Calu3 (cell line): ENCODE measurements around the gene GALNS. TPM values are rescaled to one million over a fixed set of nuclear protein-coding genes. Genes with fewer than 3 reads are reported as not detected.

Experiments used
- BruUV-seq: library from RNA; stranded (reverse); fragments of 400-500 nt; replicated peaks from 2 replicates; lab custom pipeline; 2021; lab: Mats Ljungman, UMichigan
- CTCF ChIA-PET: fragments of 300-600 bp; sonication (Branson Sonifier 250); formaldehyde crosslinking; loops from one replicate; lab custom pipeline; 2022; ENCODE audit warnings: antibody characterized with exemption; lab: Charles Lee
- DNase-seq: peaks from one replicate; pipeline ENCODE4 v3.0.0; 2022
- H3K27ac Mint-ChIP-seq: one replicate; pipeline ENCODE4 v1.8.0; 2022; ENCODE audit warnings: mixed read lengths; ENCODE audit not compliant: unreplicated experiment
- H3K27me3 Mint-ChIP-seq: one replicate; pipeline ENCODE4 v1.8.0; 2022; ENCODE audit warnings: mixed read lengths; ENCODE audit not compliant: unreplicated experiment
- H3K36me3 Mint-ChIP-seq: one replicate; pipeline ENCODE4 v1.8.0; 2022; ENCODE audit warnings: mild to moderate bottlenecking, moderate library complexity, mixed read lengths; ENCODE audit not compliant: insufficient read depth, unreplicated experiment
- H3K4me1 Mint-ChIP-seq: one replicate; pipeline ENCODE4 v1.8.0; 2022; ENCODE audit warnings: mild to moderate bottlenecking, low read depth, mixed read lengths; ENCODE audit not compliant: unreplicated experiment
- H3K4me3 Mint-ChIP-seq: one replicate; pipeline ENCODE4 v1.8.0; 2022; ENCODE audit warnings: mild to moderate bottlenecking, low read depth, moderate library complexity, mixed read lengths; ENCODE audit not compliant: unreplicated experiment
- H3K9me3 Mint-ChIP-seq: one replicate; pipeline ENCODE4 v1.8.0; 2022; ENCODE audit warnings: low read depth, mixed read lengths; ENCODE audit not compliant: unreplicated experiment
- intact Hi-C: fragments of 100-400 bp; cut with micrococcal nuclease; formaldehyde crosslinking; loops from one replicate; pipeline ENCODE4 v1.10.0; 2022; ENCODE audit not compliant: unreplicated experiment
- total RNA-seq: library from RNA; stranded (reverse); gene quantifications from 2 replicates; pipeline ENCODE4 v1.2.3, GENCODE V29; 2022
- TF ChIP-seq, protein P1 (sequence below): fragments of 200-600 bp; IDR thresholded peaks from one replicate; pipeline ENCODE4 v1.8.0; 2022; ENCODE audit warnings: antibody characterized with exemption; ENCODE audit not compliant: unreplicated experiment

GALNS gene
- total RNA-seq, 1 experiment from 2014 or later: 50.4 TPM

DNA sequence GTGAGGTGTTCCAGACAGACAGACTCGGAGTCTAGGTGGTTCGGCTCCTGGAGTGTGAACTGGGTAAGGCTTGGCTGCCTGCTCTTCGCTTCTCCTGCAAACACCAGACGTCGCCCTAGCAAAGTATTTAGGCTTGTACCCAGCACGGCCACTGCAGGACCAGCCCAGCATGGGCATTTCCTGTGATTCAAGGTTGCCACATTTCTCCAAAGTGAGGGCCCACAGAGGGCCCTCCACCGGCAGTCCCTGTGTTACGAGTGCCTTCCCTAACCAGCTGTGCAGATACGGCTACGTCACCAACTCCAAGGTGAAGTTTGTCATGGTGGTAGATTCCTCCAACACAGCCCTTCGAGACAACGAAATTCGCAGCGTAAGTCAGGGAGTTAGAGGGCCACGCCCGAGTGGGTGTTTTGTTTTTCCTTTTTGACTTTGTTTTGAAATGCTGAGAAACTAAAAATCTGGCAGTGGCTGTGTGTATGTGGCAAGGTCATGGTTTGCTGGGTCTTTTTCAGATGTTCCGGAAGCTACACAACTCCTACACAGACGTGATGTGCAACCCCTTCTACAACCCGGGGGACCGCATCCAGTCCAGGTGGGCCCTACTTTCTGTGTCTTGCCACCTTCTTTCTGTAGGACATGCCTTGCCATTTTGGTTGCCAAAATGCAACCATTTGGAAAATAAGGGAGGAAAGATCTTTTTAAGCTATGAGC lies 2.8 kb upstream of the GALNS start:
- CTCF ChIA-PET: no interaction called here

DNA sequence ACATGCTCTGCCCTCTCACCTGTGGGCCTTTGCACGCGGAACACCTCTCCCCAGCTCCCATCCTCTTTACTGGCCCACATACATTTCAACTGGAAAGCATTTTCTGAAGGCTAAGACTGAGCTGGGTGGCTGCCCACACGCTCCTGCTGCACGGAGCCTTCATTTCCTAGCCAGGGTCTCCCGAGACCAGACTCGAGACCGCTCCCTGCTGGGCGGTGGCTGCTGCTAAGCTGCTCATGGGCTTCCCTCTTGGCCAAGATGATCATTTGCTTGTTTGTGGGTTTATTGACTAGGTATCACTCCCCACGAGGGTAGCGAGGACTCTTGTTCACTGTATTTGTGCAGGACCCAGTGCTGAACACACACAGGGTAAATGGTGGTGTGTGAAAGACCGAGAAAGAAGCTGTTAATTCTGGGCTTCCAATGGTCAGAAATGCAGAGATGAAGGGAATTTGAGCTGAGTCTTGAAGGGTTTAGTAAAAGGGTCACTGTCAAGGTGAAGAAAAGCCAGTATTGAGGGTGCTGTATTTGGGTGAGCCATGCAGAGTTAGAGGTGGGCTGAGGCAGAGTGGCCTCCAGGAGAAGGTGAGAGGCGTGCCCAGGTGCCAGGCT lies 1.1 kb upstream of the GALNS start:
- DNase-seq: peak; percentile 89
- BruUV-seq: TSS peak; percentile 55
- Mint-ChIP-seq H3K4me3 (peak overlapping the region; percentile 89), H3K36me3 (peaks cover 28% of the 10 kb centered on the region), H3K27ac (peak overlapping the region; percentile 97), H3K27me3 (no peaks in the 10 kb centered on the region), H3K9me3 (no peaks in the 10 kb centered on the region), H3K4me1 (peaks cover 17% of the 10 kb centered on the region)
- intact Hi-C loops: no loop called here
- CTCF ChIA-PET: interaction anchor here (0.5 to 1.9 kb wide), 10 partner anchors 23 to 355 kb away, joined by 3 to 15 read pairs (median 7); partner anchors contain the start of gene APRT
- TF ChIP-seq, protein P1, sequence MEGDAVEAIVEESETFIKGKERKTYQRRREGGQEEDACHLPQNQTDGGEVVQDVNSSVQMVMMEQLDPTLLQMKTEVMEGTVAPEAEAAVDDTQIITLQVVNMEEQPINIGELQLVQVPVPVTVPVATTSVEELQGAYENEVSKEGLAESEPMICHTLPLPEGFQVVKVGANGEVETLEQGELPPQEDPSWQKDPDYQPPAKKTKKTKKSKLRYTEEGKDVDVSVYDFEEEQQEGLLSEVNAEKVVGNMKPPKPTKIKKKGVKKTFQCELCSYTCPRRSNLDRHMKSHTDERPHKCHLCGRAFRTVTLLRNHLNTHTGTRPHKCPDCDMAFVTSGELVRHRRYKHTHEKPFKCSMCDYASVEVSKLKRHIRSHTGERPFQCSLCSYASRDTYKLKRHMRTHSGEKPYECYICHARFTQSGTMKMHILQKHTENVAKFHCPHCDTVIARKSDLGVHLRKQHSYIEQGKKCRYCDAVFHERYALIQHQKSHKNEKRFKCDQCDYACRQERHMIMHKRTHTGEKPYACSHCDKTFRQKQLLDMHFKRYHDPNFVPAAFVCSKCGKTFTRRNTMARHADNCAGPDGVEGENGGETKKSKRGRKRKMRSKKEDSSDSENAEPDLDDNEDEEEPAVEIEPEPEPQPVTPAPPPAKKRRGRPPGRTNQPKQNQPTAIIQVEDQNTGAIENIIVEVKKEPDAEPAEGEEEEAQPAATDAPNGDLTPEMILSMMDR: peak; percentile 88

More for the DNA sequence above, 2.8 kb upstream of the GALNS start:
- H3K4me1 Mint-ChIP-seq: peaks cover 17% of the 10 kb centered on the region
- DNase-seq: no peak
- H3K27ac Mint-ChIP-seq: no peak overlapping the region
- H3K9me3 Mint-ChIP-seq: no peaks in the 10 kb centered on the region
- TF ChIP-seq, protein P1: no peak
- intact Hi-C loops: no loop called here
- H3K36me3 Mint-ChIP-seq: peaks cover 32% of the 10 kb centered on the region
- H3K27me3 Mint-ChIP-seq: no peaks in the 10 kb centered on the region
- BruUV-seq: no TSS peak
- H3K4me3 Mint-ChIP-seq: no peak overlapping the region

DNA sequence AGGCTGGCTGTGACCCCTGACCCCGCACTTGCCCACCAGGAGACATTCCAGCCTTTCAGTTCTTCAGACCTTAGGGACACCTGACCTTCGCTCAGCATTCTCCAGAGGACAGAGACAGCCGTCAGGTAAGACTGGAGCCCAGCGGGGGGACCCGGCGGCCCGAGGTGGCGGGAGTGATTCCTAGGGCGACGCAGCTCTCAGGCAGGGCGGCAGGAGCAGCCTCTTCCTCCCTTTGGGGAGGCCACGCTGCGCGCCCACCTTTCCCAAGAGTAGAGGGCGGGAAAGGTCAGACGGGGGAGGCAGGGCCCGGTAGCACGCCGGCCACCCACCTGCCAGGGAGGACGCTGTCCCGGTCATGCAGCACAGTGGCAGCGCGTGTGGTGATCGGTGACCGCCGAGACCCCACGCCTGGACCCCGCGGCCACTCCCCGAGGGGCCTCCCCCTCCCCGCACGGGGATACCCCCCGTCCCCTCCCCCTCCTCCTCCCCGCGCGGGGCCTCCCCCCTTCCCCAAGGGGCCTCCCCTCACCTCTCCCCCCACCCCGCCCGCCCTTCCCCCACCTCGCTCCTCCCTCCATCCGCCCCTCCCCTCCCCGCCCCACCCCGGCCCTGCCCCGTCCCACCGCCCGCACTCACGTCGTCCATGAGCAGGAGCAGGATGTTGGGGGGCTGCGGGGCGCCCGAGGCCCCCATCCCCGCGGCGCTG lies 472 bp downstream of the GALNS start:
- Mint-ChIP-seq H3K9me3 (no peaks in the 10 kb centered on the region), H3K4me1 (peaks cover 17% of the 10 kb centered on the region), H3K36me3 (peaks cover 23% of the 10 kb centered on the region), H3K27ac (peak overlapping the region; percentile 97), H3K27me3 (no peaks in the 10 kb centered on the region), H3K4me3 (peak overlapping the region; percentile 89)
- TF ChIP-seq, protein P1: no peak
- CTCF ChIA-PET: interaction anchor here (1.2 to 1.9 kb wide), 4 partner anchors 40 to 311 kb away, joined by 3 to 8 read pairs (median 8); no protein-coding TSS in a partner anchor
- no TSS peak for BruUV-seq
- intact Hi-C loops: no loop called here
- DNase-seq: peak; percentile 26

DNA sequence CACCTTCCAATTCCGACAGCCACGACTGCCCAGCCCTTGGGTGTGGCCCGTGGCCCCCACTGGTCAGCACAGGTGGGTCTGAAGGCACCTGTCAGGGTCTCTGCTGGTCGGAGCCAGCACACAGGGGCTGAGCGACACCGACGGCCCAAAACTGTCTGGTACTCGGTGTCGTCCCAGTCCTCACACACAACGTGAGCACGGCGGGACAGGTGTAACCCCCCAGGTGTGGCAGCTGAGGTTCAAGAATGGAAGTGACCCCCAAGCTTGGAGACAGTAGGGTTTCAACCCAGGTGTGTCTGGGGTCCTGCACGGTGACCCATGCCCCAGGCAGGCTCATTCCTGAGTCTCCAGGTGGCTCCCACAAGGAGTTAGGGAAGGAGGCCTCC lies 1.0 kb downstream of the GALNS start:
- TF ChIP-seq, protein P1: no peak
- Mint-ChIP-seq H3K4me1 (peaks cover 17% of the 10 kb centered on the region), H3K4me3 (peak overlapping the region; percentile 89), H3K9me3 (no peaks in the 10 kb centered on the region), H3K36me3 (peaks cover 23% of the 10 kb centered on the region), H3K27me3 (no peaks in the 10 kb centered on the region), H3K27ac (peak overlapping the region; percentile 65)
- DNase-seq: no peak
- intact Hi-C loops: no loop called here
- CTCF ChIA-PET: interaction anchor here (1.2 kb wide), 1 partner anchor 116 kb away, joined by 3 read pairs; no protein-coding TSS in a partner anchor
- no TSS peak for BruUV-seq
